DMS 273 (cell line): ENCODE results near the gene SORT1.
"Not testable (repeated sequence)": the region's sequence is repeated elsewhere in the genome, so short reads cannot be mapped to it uniquely, and the experiment has no call there.

Experiments
- DNase-seq: peaks from one replicate; lab custom pipeline; 2025; ENCODE audit not compliant: unreplicated experiment; lab: John Stamatoyannopoulos, UW

Gene SORT1

DNA sequence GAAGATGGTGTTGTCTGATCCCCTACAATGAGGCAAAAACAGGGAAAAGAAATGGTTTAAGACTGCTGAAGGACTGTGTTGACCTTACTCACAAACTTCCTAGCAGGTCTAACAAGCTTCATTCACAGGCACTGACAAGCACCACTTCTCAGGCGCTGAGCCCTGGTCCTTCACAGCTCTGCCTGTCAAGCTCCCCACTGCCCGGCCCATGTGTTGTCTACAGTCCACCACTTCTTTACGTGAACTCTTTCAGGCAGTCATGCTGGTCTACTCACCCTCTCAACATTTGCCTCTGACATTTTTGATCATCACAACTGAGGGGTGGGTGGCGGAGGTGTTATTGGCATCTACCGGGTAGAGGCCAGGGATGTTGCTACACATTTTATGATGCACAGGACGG, 50.2 kb downstream of the SORT1 start:
- DNase-seq: no peak

DNA sequence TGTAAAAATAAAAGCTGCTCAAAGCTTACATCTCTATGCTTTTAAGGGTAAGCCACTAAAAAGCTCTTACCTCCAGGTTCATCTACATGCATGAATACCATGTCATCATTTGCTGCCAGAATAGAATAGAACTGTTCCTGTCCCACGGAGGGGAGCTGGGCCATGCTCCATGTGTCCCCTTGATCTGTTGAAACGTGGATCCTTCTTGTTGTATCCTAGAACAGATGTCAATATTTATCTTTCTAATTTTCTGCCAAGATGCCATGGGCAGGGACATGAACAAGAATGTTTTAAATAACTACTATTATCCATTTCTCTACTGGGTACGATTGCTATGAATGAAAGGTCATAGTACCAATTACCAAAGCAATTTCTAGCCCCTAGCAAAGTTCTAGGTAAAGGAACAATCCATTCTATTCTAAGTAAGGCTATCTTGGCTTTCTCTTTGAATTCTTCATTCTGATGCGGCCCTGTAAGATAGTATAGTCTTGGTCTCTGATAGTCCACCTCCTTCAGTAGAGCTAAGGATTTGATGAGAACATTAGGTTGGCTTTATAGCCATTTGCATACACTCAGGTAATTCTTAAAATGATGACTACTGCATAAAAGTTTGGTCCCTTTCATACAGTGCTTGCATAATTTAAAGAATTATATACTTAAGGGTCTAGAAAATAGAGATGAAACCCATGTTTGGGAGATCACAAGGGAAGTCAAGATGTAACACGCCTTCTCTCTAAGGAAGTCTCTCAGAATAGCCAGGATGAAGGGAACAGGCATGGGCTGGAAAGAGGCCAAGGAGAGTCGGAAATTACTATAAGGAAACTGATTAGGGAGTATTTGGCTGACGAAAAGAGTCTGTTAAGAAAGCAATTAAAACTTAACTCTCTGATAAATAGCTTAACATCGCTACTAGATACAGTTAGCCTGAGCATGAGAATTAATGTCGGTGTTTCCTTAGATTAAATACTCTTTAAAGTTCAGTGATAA, 55.5 kb downstream of the SORT1 start:
- DNase-seq: peak; percentile 18

DNA sequence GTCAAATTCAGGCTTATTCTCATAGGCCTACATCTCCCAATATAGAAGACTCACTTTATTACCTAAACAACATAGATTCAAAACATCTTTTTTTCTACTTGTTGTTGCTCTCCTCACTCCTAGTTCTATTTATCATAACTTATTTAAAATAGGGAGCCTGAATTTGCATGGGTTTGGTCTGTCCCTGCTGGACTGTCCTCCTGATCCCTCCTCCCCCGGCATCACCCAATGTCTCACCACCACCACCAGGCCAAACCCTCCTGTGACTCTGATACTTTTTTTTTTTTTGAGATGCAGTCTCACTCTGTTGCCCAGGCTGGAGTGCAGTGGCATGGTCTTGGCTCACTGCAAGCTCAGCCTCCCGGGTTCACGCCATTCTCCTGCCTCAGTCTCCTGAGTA, 59.1 kb downstream of the SORT1 start:
- DNase-seq: no peak

DNA sequence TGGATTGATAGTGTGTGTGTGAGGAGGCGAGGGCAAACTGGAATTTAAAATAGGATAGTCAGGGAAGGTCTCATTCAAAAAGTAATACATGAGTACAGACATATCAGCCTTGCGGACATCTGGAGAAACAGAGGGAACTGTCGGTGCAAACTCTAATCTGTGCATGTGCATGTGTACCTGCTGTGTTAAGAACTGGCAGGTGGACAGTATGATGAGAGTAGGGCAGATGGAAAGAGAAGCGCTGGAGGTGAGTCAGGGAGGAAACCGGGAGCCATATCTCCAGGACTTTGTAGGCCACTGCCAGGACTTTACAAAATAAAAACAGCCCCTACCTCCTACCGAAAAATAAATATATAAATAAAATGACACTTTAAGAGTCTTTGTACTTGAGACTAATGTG, 59.6 kb downstream of the SORT1 start:
- DNase-seq: no peak

DNA sequence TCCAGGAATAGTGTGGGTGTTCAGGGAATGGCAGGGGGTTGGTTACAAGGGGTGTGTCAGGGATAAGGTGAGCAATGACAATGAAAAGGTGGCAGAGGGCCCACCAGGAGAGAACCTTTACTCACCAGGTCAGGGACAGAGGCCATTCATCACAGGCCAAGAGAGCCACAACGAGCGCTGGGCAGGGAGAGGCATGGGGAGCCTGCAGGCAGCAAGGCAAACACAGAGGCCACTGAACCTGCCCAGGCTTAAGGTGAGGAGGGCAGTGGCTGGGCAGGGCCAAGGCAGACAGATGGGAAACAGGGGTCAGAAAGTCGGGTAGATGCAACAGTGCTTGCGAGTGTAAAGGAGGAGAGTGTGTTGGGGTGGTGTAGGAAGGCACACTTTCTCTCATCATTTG, 62.6 kb downstream of the SORT1 start:
- no peak for DNase-seq

DNA sequence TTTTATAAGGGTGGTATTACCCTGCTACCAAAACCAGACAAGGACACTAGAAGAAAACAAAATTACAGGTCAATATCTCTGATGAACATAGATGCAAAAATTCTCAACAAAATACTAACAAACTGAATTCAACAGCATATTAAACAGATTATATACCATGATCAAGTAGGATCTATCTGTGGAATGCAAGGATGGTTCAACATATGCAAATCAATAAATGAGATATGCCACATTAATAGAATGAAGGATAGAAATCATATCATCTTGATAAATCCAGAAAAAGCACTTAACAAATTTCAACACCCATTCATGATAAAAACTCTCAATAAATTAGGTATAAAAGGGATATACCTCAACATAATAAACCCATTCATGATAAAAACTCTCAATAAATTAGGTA, 66.6 kb downstream of the SORT1 start:
- no peak for DNase-seq

DNA sequence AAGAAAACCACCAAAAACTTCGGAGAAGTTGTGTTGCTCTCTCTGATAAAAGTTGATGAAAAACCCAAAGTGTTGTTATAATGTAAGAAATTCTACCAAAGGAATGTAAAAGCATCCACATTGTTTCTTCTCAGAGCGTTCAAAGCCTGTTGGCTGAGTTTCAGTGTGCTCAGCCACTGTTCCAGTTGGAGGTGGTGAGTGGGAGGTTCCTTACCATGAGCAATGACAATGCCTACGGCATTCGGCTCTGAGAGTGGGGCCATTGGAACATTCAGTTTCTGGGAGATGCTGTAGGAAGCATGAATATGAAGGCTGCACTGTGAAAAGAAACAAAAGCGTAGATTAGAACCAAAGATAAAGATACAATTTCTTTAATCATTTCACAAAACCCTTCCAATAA, 70.4 kb downstream of the SORT1 start:
- DNase-seq: no peak

DNA sequence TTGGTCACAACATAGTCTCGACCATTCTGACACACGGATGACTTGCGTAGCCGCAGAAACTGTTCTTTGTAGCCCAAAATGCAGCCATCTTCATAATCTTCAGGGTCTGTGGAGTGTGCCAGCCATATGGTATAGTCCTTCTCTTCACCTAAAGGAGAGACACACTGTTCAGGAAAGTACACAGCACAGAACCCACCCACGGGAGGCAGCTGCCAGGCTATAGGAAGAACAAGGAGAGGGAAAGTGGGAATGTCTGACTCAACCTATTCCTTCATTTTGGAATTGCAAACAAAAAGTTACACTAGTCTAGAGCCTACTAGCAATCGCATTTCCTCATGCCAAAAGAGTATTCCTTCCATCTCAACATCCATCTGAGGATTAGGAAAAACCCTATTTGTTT, 74.7 kb downstream of the SORT1 start:
- DNase-seq: no peak

DNA sequence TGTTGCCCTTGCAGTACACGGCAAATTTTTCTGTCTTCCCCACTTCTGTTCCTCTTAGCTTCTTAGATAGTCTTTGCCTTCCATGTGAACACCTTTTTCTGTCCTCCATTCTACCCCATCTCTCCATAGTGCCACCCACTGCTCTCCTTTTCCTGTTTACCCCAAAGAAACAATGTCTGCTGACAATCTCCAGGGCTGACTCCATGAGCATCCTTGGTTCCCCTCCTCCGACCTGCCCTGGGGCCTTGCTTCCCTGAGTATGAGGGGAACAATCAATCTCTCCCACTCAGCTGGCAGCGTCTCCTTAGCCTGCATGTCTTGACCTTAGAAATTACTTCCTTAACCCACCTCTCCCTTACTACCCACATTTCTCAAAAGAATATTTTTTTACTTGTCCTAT, 78.6 kb downstream of the SORT1 start:
- no peak for DNase-seq

DNA sequence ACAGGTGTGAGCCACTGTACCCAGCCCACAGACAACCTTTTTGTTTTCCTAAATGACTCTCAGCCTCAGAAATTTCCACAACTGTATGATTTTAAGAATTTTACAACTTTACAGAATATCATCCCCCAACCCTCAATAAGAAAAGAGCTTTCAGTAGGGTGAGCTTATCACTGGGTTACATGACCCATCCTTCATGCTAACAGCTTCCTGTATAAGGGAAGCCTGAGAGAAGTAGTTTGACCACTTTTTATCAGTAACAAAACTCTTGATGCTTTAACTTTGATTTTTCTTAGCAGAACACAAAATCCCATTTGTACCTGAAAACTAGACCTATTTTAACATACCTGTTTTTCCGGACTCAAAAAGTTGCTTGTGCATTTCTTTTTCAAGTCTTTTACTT, 81.2 kb downstream of the SORT1 start:
- no peak for DNase-seq

DNA sequence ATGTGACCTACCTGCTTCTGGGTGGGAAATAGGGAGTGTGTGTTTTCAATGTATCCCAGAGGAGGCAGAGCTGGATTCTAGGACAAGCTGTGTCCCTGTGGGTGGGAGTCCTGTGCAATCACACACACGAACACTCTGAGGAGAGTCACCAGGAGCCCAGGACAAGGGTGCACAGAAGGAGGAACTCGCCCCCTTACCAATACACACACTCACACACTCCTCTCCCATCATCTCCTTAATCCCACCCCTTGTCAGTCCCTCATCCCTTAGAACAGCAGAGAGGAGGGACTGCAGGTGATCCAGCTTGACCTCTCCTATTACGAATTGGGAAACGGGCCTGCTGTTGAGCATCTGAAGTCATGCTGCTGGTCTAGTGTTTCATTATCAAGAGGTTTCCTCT, 82.4 kb downstream of the SORT1 start:
- DNase-seq: no peak

DNA sequence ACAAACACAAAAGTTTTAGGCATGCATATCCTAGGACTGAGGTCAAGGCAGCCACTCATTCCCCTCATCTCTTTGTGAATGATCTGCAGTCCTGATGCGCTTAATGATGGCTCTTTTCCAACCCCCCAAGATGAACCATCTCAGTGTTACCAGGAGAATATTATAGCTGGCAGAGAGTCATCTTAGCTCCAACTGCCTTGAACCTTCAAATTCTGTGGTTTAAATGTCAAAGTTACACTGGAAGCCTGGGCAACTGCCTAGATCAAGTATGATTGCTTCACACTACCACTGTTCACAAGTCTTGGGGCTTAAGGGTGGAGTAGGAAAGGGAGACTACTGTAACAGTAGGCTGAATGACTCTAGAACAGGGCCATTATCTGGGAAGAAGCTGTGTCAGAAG, 82.9 kb downstream of the SORT1 start:
- DNase-seq: no peak

DNA sequence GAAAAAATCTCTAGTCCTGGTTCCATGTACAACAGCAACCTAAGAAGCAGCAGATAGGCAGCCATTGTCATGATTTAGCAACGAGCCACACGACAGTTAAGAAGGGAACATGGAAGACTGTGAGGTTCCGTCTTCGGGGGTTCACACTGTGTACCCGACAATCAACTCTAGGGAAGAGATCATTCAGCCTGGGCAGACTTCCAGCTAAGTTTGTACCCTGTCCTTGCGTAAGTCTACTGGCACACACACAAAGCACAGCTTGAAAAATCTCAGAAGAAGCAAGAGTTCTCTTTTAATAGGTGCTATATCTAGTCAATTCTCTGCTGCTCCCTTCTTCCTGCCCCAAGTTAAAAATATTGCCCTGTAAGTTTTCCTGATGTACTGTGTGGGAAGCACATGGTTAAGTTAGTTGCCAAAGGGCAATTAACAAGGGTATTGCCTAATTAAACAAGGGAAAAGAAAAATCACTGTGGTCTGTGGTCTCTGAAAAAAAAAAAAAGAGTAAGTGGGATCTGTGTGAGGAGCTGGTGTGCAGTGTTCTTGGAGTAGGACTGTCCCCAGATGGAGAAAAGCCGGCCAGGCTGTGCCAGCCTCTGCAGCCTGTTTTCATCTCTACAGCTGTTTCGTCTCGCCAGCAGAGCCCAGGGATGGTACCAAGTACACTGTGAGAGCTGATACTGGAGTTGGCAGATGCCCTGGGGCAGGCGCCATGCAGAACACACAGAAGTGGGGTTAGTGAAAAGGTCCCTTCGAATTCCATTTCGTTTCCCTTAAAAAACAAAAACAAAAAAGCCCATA, 84.5 kb downstream of the SORT1 start:
- DNase-seq: peak; percentile 93

DNA sequence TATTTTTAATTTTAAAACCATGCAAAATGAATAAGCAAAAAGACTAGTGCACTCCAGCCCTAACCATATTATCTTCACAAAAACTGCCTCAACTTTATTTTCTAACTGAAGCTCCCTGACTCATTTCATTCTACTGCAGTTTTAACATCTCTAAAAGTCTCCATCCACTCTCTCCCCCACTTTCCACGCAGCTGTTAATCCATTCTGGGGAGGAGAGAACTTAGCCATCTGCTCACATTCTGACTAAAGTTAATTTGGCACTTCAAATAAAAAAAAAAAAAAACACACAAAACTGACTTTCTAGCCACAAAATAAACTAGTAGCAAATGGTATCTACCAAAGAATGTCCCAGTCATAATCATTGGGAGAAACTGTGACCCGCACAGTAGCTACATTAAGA, 85.5 kb downstream of the SORT1 start:
- peak; percentile 85 for DNase-seq

DNA sequence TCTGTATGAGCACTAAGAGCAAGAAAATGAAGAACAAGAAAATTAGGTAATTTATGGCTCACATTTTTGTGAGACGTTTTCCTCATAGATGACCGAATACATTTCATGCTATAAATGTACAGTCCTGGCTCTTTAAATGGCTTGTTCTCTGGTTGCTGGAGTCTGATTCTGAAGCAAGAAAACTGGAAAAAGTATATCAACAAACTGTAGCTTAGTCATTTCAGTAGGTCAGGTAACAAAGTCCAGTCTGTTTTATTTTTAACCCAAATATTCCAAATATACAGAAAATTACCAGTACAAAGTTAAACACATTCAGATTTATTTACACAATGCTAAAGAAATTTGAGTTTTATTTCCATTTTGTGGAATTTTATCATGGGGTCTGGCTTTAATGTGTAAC, 88.4 kb downstream of the SORT1 start:
- no peak for DNase-seq

DNA sequence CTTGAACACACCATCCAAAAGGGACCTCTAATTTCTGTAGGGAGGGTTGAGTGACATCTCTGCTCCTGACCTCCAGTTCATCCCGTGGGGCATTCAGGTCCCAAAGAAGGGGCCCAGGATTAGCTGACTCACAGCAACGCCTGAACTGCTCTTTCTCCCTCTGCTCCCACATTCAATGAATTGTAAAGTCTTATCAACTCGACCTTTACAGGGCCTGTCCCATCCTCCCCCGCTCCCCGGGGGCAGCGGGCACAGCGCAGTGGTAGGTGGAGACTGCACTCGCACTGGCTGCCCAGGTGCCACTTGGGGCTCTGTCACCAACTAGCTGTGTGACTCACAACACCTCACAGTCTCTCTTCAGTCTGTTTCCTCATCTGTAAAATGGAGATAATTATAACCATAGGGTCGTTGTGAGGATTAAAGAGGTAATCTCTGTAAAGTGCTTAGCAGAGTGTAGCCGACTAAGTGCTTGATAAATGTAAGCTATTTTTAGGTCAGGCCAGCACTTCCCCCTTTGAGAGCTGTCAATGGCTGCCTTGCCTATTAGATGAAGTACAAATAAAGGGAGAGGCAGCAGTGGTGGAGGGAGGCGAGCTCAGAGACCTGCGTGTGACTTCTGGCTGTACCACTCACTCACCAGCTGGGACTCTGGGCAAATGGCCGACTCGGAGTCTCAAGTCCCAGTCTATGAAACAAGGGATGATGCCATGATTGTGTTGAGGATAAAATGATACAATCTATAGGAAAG, 90.3 kb downstream of the SORT1 start:
- DNase-seq: peak; percentile 72

DNA sequence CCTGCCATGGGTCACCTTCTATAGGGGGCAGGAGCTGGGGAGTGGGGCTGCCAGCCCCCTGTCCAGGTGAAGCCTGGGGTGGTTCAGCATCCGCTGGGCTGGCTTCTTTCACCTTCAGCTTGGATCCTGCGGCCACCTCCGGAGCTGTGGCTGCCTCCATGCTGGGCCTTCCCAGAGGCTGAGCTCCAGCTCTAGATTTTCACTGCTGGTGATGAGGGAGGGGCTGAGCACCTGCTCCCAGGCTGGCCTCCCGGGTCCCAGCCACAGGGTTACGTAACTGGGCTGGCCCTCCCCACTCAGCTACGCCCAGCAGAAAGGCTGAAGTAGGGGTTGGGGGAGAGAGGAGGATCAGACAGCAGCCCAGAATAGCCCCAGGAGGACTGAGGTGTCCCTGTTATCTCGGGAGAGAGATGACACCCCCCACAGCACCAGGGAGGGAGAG, 90.9 kb downstream of the SORT1 start, which contains the start of gene MYBPHL:
TSS of gene MYBPHL (minus strand) at position 180 of the 442 bp plus-strand sequence. CDS start at position 160, 20 bp downstream.
- no peak for DNase-seq

DNA sequence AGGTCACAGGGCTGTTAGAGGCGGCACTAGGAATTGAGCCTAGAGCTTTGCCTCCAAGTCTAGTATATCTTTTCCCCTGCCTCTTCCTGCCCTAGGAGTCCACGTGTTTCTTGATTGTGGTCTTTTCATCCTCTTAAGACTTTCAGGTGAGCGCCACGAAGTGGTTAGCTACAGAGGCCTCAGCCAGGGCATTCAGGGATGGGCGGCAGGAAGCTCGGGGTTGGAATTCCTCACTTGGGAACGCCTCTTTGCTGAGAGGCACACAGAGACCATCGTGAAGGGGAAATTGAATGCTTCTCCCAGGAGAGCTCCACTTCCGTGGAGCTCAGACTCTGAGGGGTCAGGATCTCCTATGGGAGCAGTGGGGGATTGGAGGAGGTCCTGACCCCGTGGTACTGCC, 91.7 kb downstream of the SORT1 start:
- not testable (repeated sequence) for DNase-seq

DNA sequence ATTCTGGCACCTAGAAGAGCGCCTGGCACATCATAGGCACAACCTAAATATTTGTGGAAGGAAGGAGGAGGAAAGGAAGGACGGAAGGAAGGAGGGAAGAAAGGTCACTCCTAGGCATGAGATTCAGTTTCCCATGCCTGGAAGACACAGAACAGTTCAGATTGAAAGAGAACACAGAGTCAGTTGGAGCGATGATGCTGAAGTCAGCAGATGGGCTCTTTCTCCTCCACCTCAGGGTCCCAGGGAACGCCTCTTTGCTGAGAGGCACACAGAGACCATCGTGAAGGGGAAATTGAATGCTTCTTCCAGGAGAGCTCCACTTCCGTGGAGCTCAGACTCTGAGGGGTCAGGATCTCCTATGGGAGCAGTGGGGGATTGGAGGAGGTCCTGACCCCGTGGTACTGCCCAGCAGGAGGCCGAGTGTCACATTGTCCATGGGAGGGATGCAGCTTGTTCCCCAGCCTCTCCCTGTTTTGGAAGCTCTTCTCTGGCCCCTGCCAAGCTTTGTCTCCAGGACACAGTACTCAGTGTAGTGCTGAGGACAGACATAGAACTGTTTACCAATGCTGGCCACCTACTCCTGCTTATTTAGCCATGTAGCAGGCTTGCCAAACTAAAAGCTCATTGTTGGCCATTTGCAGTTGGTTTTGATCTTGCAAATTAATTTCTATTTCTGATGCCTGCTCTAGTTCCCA, 93.3 kb downstream of the SORT1 start:
- DNase-seq: no peak

DNA sequence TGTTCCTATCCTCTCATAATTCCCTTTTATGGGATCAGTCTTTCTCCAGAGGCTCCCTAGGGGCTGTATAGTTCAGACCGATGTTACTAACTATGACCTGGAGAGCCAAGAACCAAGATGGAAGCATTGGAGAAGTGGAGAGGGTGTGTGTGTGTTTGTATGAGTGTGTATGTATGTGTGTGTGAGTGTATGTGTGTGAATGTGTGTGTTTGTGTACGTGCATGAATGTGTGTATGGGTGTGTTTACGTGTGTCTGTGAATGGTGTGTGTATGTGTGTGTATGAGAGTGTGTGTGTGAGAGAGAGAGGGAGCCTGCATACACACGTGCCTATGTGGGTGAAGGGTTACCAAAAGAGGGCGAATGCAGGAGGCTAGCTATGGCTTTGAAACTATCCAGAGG, 95.8 kb downstream of the SORT1 start:
- no peak for DNase-seq
